HCT116 (cell line): ENCODE data around the gene MAPRE3. TPM values are rescaled to one million over a fixed set of nuclear protein-coding genes. Genes with fewer than 3 reads are reported as not detected.

Source experiments
- ATAC-seq: fragments of 200-7000 bp; cut with Tn5 transposase; 2 replicates; pipeline ENCODE4 v1.9.1; 2020; ENCODE audit warnings: mild to moderate bottlenecking, moderate library complexity
- BruUV-seq: library from RNA; stranded (reverse); fragments of 400-500 nt; replicated peaks from 2 replicates; lab custom pipeline; 2021; lab: Mats Ljungman, UMichigan
- CTCF ChIA-PET: fragments of 300-600 bp; sonication (Branson Sonifier 250); formaldehyde crosslinking; loops from one replicate; lab custom pipeline; 2021; ENCODE audit warnings: antibody characterized with exemption; lab: Charles Lee
- POLR2A ChIA-PET: fragments of 300-600, 350-600 bp; sonication (Branson Sonifier 250); formaldehyde crosslinking; loops from one replicate; lab custom pipeline; 2021; ENCODE audit warnings: antibody characterized with exemption; lab: Charles Lee
- RAD21 ChIA-PET, 2 experiments: fragments of 300-600 bp; sonication (Branson Sonifier 250); formaldehyde crosslinking; loops; one replicate each; lab custom pipeline; 2023; ENCODE audit warnings: low total read pairs in 2 of 2; ENCODE audit not compliant: uncharacterized antibody in 2 of 2, unreplicated experiment in 2 of 2, low non-redundant PET in 1 of 2; lab: Charles Lee
- DNase-seq: peaks from one replicate; pipeline ENCODE4 v3.0.0-alpha.2; 2010; ENCODE audit warnings: low read depth, low spot score
- H2AFZ ChIP-seq: fragments of 200-600 bp; shearing (Covaris generic), sonication (generic); 2 replicates; pipeline ENCODE4 v1.6.1; 2017; ENCODE audit warnings: low read depth, mixed run types, mixed read lengths, antibody characterized with exemption, low read length; ENCODE audit not compliant: poor library complexity, severe bottlenecking
- H3K27ac ChIP-seq: 2 replicates; pipeline ENCODE4 v1.5.1; 2012; ENCODE audit warnings: low read depth, low read length
- H3K27me3 ChIP-seq: fragments of 200-600 bp; sonication (generic); 2 replicates; pipeline ENCODE4 v1.6.1; 2016; ENCODE audit warnings: mixed run types, low read length, mixed read lengths; ENCODE audit not compliant: insufficient read depth
- H3K36me3 ChIP-seq, 2 experiments: fragments of 200-500 bp in 1 of 2; fragments of 200-600 bp in 1 of 2; sonication (Bioruptor generic) in 1 of 2; sonication (generic) in 1 of 2; 2 replicates each; pipeline versions ENCODE4 v1.5.1 to v1.6.1; 2014 to 2016; ENCODE audit warnings: low read length in 2 of 2, inconsistent platforms in 1 of 2, mixed read lengths in 1 of 2, mixed run types in 1 of 2; ENCODE audit not compliant: insufficient read depth in 2 of 2, control insufficient read depth in 1 of 2
- H3K4me1 ChIP-seq, 2 experiments: fragments of 200-600 bp in 1 of 2; sonication (generic) in 1 of 2; 2 replicates each; pipeline versions ENCODE4 v1.5.1 to v1.6.1; 2012 to 2017; ENCODE audit warnings: low read length in 2 of 2, inconsistent platforms in 1 of 2, mild to moderate bottlenecking in 1 of 2, mixed read lengths in 1 of 2, mixed run types in 1 of 2, moderate library complexity in 1 of 2; ENCODE audit not compliant: insufficient read depth in 2 of 2, control insufficient read depth in 1 of 2
- H3K4me2 ChIP-seq: fragments of 200-600 bp; sonication (generic); 2 replicates; pipeline ENCODE4 v1.6.1; 2017; ENCODE audit warnings: mixed run types, low read length, mixed read lengths
- H3K4me3 ChIP-seq, 2 experiments: fragments of 200-600 bp in 1 of 2; sonication (generic) in 1 of 2; replicated peaks in 1 of 2; 2 replicates each; pipeline ENCODE4 v1.5.1; 2011 to 2016; ENCODE audit warnings: low read length in 2 of 2, control low read depth in 1 of 2, low read depth in 1 of 2, mild to moderate bottlenecking in 1 of 2, mixed read lengths in 1 of 2, mixed run types in 1 of 2
- H3K79me2 ChIP-seq: fragments of 200-600 bp; sonication (generic); 2 replicates; pipeline ENCODE4 v1.6.1; 2017; ENCODE audit warnings: mild to moderate bottlenecking, mixed run types, low read length, moderate library complexity, mixed read lengths; ENCODE audit not compliant: insufficient read depth
- H3K9ac ChIP-seq: fragments of 200-600 bp; sonication (generic); 2 replicates; pipeline ENCODE4 v1.6.1; 2016; ENCODE audit warnings: low read length, mixed read lengths
- H3K9me2 ChIP-seq: fragments of 200-600 bp; sonication (generic), shearing (Covaris generic); 2 replicates; pipeline ENCODE4 v1.6.1; 2017; ENCODE audit warnings: mixed run types, mild to moderate bottlenecking, moderate library complexity; ENCODE audit not compliant: insufficient read depth
- H3K9me3 ChIP-seq, 2 experiments: fragments of 200-500 bp in 1 of 2; fragments of 200-600 bp in 1 of 2; sonication (Bioruptor generic) in 1 of 2; sonication (generic) in 1 of 2; 2 replicates each; pipeline ENCODE4 v1.6.1; 2014 to 2017; ENCODE audit warnings: low read length in 2 of 2, mixed read lengths in 2 of 2, inconsistent platforms in 1 of 2, low read depth in 1 of 2, mild to moderate bottlenecking in 1 of 2, mixed run types in 1 of 2, moderate library complexity in 1 of 2; ENCODE audit not compliant: control insufficient read depth in 1 of 2, insufficient read depth in 1 of 2
- H4K20me1 ChIP-seq: fragments of 200-600 bp; sonication (generic), shearing (Covaris generic); 2 replicates; pipeline ENCODE4 v1.6.1; 2017; ENCODE audit warnings: mixed run types, mild to moderate bottlenecking, moderate library complexity; ENCODE audit not compliant: insufficient read depth
- CEBPB ChIP-seq: IDR thresholded peaks from 2 replicates; pipeline ENCODE4 v1.6.1; 2012; ENCODE audit warnings: low read depth
- POLR2A ChIP-seq: IDR thresholded peaks from 2 replicates; pipeline ENCODE4 v1.7.0; 2011; ENCODE audit warnings: borderline replicate concordance; ENCODE audit not compliant: insufficient read depth, insufficient read length; ENCODE audit errors: extremely low read depth
- POLR2AphosphoS5 ChIP-seq: IDR thresholded peaks from 2 replicates; pipeline ENCODE4 v1.6.1; 2011; ENCODE audit warnings: mild to moderate bottlenecking, low read depth, low read length, moderate library complexity
- TCF7L2 ChIP-seq: IDR thresholded peaks from 2 replicates; pipeline ENCODE4 v1.7.0; 2011; ENCODE audit warnings: borderline replicate concordance, inconsistent platforms; ENCODE audit not compliant: insufficient read depth, insufficient read length; ENCODE audit errors: extremely low read depth
- YY1 ChIP-seq: IDR thresholded peaks from 2 replicates; pipeline ENCODE4 v1.6.1; 2011; ENCODE audit warnings: low read length, low read depth, moderate library complexity, mild to moderate bottlenecking; ENCODE audit not compliant: insufficient replicate concordance; ENCODE audit errors: extremely low read depth
- intact Hi-C: fragments of 100-400 bp; cut with micrococcal nuclease; formaldehyde crosslinking; loops from 2 replicates; pipeline ENCODE4 v1.10.0; 2022
- total RNA-seq: library from RNA; stranded (reverse); gene quantifications from one replicate; pipeline ENCODE4 v1.2.1, GENCODE V29; 2021; ENCODE audit not compliant: unreplicated experiment

MAPRE3 gene
- total RNA-seq, 1 experiment from 2014 or later: 12.1 TPM

GRCh38 chr2:27050996-27051901 lies 80.8 kb downstream of the MAPRE3 start, which contains the start of gene AGBL5:
Gene AGBL5, plus strand, starts transcription at chr2:27051668. Its CDS starts 1,291 bp downstream, at chr2:27052959.
- no peaks in the 10 kb centered on the region for H3K79me2 ChIP-seq
- intact Hi-C loops: loop anchor here (1.0 kb wide), 2 partner anchors 19 to 90 kb away; partner anchors contain the start of gene TMEM214
- H3K9me2 ChIP-seq: no peaks in the 10 kb centered on the region
- ChIA-PET RAD21 (interaction anchor here (0.8 to 2.1 kb wide), 2 partner anchors 89 kb away, joined by 3 to 7 read pairs; no protein-coding TSS in a partner anchor), POLR2A (interaction anchor here (0.7 to 1.5 kb wide), 5 partner anchors 13 to 252 kb away, joined by 3 to 5 read pairs (median 4); partner anchors contain the start of genes KHK and OST4), CTCF (interaction anchor here (0.6 to 2.3 kb wide), 7 partner anchors 20 to 252 kb away, joined by 3 to 21 read pairs (median 3); partner anchors contain the start of gene OST4)
- no TSS peak for BruUV-seq
- peak within 1 kb of the TSS; percentile 69 for H3K27ac ChIP-seq
- TF ChIP-seq YY1 (peak; percentile 59), CEBPB (no peak), POLR2AphosphoS5 (peak; percentile 75), POLR2A (peak; percentile 59), TCF7L2 (peak; percentile 5)
- H3K9me3 ChIP-seq: no peaks in the 10 kb centered on the region
- H4K20me1 ChIP-seq: no peaks in the 10 kb centered on the region
- H3K36me3 ChIP-seq: peaks cover 3 to 12% of the 10 kb centered on the region in 2 experiments; a peak in 2 of 4 replicates
- ATAC-seq (peak; percentile 73), DNase-seq (peak; percentile 91)
- no peak within 1 kb of the TSS for H2AFZ ChIP-seq
- H3K9ac ChIP-seq: peak within 1 kb of the TSS; percentile 74
- peak within 1 kb of the TSS; percentile 100 for H3K4me2 ChIP-seq
- H3K4me3 ChIP-seq: peak within 1 kb of the TSS; percentile 88 to 94
- H3K4me1 ChIP-seq: peaks cover 11 to 25% of the 10 kb centered on the region in 2 experiments
- no peaks in the 10 kb centered on the region for H3K27me3 ChIP-seq
